ENCODE results near the gene CPSF7. TPM values are rescaled to one million over a fixed set of nuclear protein-coding genes. Genes with fewer than 3 reads are reported as not detected.
"Not testable (repeated sequence)": the region's sequence is repeated elsewhere in the genome, so short reads cannot be mapped to it uniquely, and the experiment has no call there.

Gene CPSF7
- total RNA-seq, 1 experiment from 2014 or later, result 39.1 TPM

GRCh38 chr11:61446211-61446651 lies 16.5 kb upstream of the CPSF7 start:
- peak; percentile 81 for DNase-seq (ENCODE audit: low spot score)
- in situ Hi-C loops (cut with HindIII; ENCODE audit: low sequenced_read_pairs), result no loop called here

GRCh38 chr11:61445516-61445915 lies 15.7 kb upstream of the CPSF7 start:
- no peak for DNase-seq (ENCODE audit: low spot score)
- in situ Hi-C loops (cut with HindIII; ENCODE audit: low sequenced_read_pairs), result no loop called here

GRCh38 chr11:61442616-61443015 lies 12.8 kb upstream of the CPSF7 start:
- DNase-seq (ENCODE audit: low spot score), result no peak
- in situ Hi-C loops (cut with HindIII; ENCODE audit: low sequenced_read_pairs), result no loop called here

- DNase-seq (ENCODE audit: low spot score), result no peak
- in situ Hi-C loops (cut with HindIII; ENCODE audit: low sequenced_read_pairs), result no loop called here
Measured at GRCh38 chr11:61439615-61440014, 9.8 kb upstream of the CPSF7 start.

GRCh38 chr11:61437496-61437895 lies 7.7 kb upstream of the CPSF7 start:
- in situ Hi-C loops (cut with HindIII; ENCODE audit: low sequenced_read_pairs), result no loop called here

GRCh38 chr11:61430839-61431238 lies 1.1 kb upstream of the CPSF7 start:
- DNase-seq (ENCODE audit: low spot score); in situ Hi-C loops (cut with HindIII; ENCODE audit: low sequenced_read_pairs): not testable (repeated sequence)

More at GRCh38 chr11:61437496-61437895, 7.7 kb upstream of the CPSF7 start:
- DNase-seq (ENCODE audit: low spot score), result no peak

- DNase-seq (ENCODE audit: low spot score), result peak; percentile 26
Measured at GRCh38 chr11:61429346-61429690, 457 bp downstream of the CPSF7 start.

GRCh38 chr11:61425367-61426131 lies 4.2 kb downstream of the CPSF7 start:
- no peak for DNase-seq (ENCODE audit: low spot score)
- in situ Hi-C loops (cut with HindIII; ENCODE audit: low sequenced_read_pairs), result no loop called here

More at GRCh38 chr11:61429346-61429690, 457 bp downstream of the CPSF7 start:
- in situ Hi-C loops (cut with HindIII; ENCODE audit: low sequenced_read_pairs), result no loop called here

GRCh38 chr11:61422226-61422625 lies 7.5 kb downstream of the CPSF7 start:
- no peak for DNase-seq (ENCODE audit: low spot score)
- in situ Hi-C loops (cut with HindIII; ENCODE audit: low sequenced_read_pairs), result no loop called here

- in situ Hi-C loops (cut with HindIII; ENCODE audit: low sequenced_read_pairs), result no loop called here
- no peak for DNase-seq (ENCODE audit: low spot score)
Measured at GRCh38 chr11:61418136-61418535, 11.6 kb downstream of the CPSF7 start.

GRCh38 chr11:61417670-61418069 lies 12.1 kb downstream of the CPSF7 start:
- DNase-seq (ENCODE audit: low spot score), result no peak

GRCh38 chr11:61416941-61417340 lies 12.8 kb downstream of the CPSF7 start:
- DNase-seq (ENCODE audit: low spot score), result no peak

More at GRCh38 chr11:61417670-61418069, 12.1 kb downstream of the CPSF7 start:
- in situ Hi-C loops (cut with HindIII; ENCODE audit: low sequenced_read_pairs), result no loop called here

GRCh38 chr11:61415381-61415780 lies 14.4 kb downstream of the CPSF7 start:
- DNase-seq (ENCODE audit: low spot score), result no peak
- in situ Hi-C loops (cut with HindIII; ENCODE audit: low sequenced_read_pairs), result no loop called here

More at GRCh38 chr11:61416941-61417340, 12.8 kb downstream of the CPSF7 start:
- in situ Hi-C loops (cut with HindIII; ENCODE audit: low sequenced_read_pairs), result no loop called here

- no peak for DNase-seq (ENCODE audit: low spot score)
- in situ Hi-C loops (cut with HindIII; ENCODE audit: low sequenced_read_pairs), result no loop called here
Measured at GRCh38 chr11:61414547-61414946, 15.2 kb downstream of the CPSF7 start.

- in situ Hi-C loops (cut with HindIII; ENCODE audit: low sequenced_read_pairs), result no loop called here
- DNase-seq (ENCODE audit: low spot score), result no peak
Measured at GRCh38 chr11:61413496-61413895, 16.3 kb downstream of the CPSF7 start.

- in situ Hi-C loops (cut with HindIII; ENCODE audit: low sequenced_read_pairs), result no loop called here
- DNase-seq (ENCODE audit: low spot score), result no peak
Measured at GRCh38 chr11:61411589-61411988, 18.2 kb downstream of the CPSF7 start.

- DNase-seq (ENCODE audit: low spot score), result no peak
- in situ Hi-C loops (cut with HindIII; ENCODE audit: low sequenced_read_pairs), result no loop called here
Measured at GRCh38 chr11:61406991-61407728, 22.6 kb downstream of the CPSF7 start.

GRCh38 chr11:61406067-61406466 lies 23.7 kb downstream of the CPSF7 start:
- in situ Hi-C loops (cut with HindIII; ENCODE audit: low sequenced_read_pairs), result no loop called here
- peak; percentile 23 for DNase-seq (ENCODE audit: low spot score)

- in situ Hi-C loops (cut with HindIII; ENCODE audit: low sequenced_read_pairs), result no loop called here
- DNase-seq (ENCODE audit: low spot score), result no peak
Measured at GRCh38 chr11:61404641-61405040, 25.1 kb downstream of the CPSF7 start.

GRCh38 chr11:61404103-61404502 lies 25.7 kb downstream of the CPSF7 start:
- in situ Hi-C loops (cut with HindIII; ENCODE audit: low sequenced_read_pairs), result no loop called here
- no peak for DNase-seq (ENCODE audit: low spot score)

All from G401 (cell line).